H7 (cell line): Measurements from ENCODE around the gene PPP2R3B. TPM values are rescaled to one million over a fixed set of nuclear protein-coding genes. Genes with fewer than 3 reads are reported as not detected.
"Not testable (repeated sequence)": the region's sequence is repeated elsewhere in the genome, so short reads cannot be mapped to it uniquely, and the experiment has no call there.

ENCODE experiments used
- DNase-seq: peaks from one replicate; pipeline ENCODE4 v3.0.0; 2012
- H3K27me3 ChIP-seq: 2 replicates; pipeline ENCODE4 v1.6.0; 2011; ENCODE audit warnings: mild to moderate bottlenecking, low read length; ENCODE audit not compliant: control insufficient read depth, insufficient read depth
- H3K36me3 ChIP-seq: replicated peaks from 2 replicates; pipeline ENCODE4 v1.5.1; 2011; ENCODE audit warnings: low read length; ENCODE audit not compliant: control insufficient read depth, insufficient read depth
- H3K4me3 ChIP-seq: 2 replicates; pipeline ENCODE4 v1.5.1; 2011; ENCODE audit warnings: low read depth, mild to moderate bottlenecking, control low read depth, low read length, moderate library complexity; ENCODE audit not compliant: insufficient read depth
- total RNA-seq: library from RNA; depleted of rRNA; stranded (reverse); fragments of >200 nt; shearing (Covaris generic); gene quantifications from 2 replicates; pipeline ENCODE4 v1.2.3, GENCODE V29; 2014

Gene PPP2R3B
- total RNA-seq, 1 experiment from 2014 or later = 63.1 TPM

DNA sequence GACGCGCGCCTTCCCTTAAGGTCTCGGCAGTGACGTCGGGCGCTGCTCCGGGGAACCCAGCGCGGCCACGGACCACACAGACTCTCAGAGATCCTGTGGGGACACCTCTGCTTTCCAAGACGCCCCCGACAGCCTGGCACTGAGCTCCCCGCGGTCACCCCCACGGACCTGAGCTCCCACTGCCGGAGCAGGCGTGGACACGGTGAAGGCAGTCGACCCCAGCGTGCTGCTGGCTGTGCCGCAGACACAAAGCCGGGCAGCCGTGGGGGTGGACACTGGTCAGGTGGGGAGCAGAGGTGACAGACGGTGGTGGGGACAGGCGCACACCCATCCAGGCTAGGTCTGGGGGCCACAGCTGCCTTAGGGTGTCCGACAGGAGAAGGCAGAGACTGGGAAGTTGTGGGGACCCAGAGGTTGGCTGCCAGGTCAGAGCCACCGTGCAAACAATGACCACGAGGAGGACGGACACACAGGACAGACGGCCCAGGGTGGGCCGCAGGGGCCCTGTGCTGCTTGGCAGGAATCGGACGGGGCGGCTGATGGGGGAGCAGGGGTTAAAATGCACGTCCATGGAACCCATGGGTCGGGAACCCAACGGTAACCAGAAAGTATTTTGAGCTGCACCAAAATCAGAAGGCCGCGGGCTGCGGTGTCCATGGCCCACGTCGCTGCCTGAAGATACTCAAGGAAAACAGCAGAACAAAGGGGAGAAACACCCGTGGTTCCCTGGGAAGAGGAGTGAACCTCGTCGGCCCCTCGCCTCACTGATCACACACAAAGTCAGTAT, 51.5 kb downstream of the PPP2R3B start:
- Histone ChIP-seq H3K36me3 (peaks cover 4% of the 10 kb centered on the region), H3K27me3 (peaks cover 5% of the 10 kb centered on the region; the same call in 1 of the 2 replicates), H3K4me3 (no peak overlapping the region)
- no peak for DNase-seq

DNA sequence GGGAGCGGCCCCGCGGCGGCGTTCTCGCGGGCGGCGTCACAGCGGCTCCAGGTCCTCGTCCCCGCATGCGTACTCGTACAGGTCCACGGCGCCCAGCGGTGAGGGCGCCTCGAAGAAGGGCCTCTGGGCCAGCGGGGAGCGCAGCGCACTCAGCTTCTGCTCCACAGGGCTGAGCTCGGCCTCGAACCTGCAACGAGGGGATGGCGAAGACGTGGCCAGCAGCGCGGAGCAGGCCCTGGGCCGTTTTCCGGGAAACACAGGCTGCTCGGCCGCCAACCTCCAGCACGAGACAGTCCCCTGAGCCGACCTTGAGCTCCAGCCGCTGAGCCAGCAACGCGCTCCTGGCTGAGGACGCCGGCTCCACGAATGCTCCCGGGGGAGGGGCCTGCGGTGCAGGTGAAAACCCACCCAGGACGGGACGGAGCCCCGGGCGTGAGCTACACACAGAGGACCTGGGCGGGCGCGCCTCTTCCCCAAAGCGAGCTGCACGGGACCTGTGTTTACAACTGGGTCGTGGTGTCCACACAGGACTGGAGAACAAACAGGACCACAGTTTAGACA, 52.3 kb downstream of the PPP2R3B start:
- Histone ChIP-seq H3K36me3 (peaks cover 4% of the 10 kb centered on the region), H3K27me3 (peaks cover 5% of the 10 kb centered on the region; the same call in 1 of the 2 replicates), H3K4me3 (no peak overlapping the region)
- DNase-seq = no peak

GRCh38 chrX:333611-334311, 52.9 kb downstream of the PPP2R3B start:
- Histone ChIP-seq H3K4me3 (no peak overlapping the region), H3K36me3 (peaks cover 4% of the 10 kb centered on the region), H3K27me3 (peaks cover 5% of the 10 kb centered on the region; the same call in 1 of the 2 replicates)
- DNase-seq = no peak

- no peak for DNase-seq
- Histone ChIP-seq H3K4me3 (no peak overlapping the region), H3K27me3 (peaks cover 5% of the 10 kb centered on the region; the same call in 1 of the 2 replicates), H3K36me3 (peaks cover 2% of the 10 kb centered on the region)
Observed at GRCh38 chrX:332916-333610, 53.6 kb downstream of the PPP2R3B start.

GRCh38 chrX:332496-332860, 54.2 kb downstream of the PPP2R3B start:
- DNase-seq = no peak
- peaks cover 5% of the 10 kb centered on the region; the same call in 1 of the 2 replicates for H3K27me3 ChIP-seq
- no peak overlapping the region for H3K4me3 ChIP-seq
- H3K36me3 ChIP-seq = no peaks in the 10 kb centered on the region; the same call in none of the 2 replicates

DNA sequence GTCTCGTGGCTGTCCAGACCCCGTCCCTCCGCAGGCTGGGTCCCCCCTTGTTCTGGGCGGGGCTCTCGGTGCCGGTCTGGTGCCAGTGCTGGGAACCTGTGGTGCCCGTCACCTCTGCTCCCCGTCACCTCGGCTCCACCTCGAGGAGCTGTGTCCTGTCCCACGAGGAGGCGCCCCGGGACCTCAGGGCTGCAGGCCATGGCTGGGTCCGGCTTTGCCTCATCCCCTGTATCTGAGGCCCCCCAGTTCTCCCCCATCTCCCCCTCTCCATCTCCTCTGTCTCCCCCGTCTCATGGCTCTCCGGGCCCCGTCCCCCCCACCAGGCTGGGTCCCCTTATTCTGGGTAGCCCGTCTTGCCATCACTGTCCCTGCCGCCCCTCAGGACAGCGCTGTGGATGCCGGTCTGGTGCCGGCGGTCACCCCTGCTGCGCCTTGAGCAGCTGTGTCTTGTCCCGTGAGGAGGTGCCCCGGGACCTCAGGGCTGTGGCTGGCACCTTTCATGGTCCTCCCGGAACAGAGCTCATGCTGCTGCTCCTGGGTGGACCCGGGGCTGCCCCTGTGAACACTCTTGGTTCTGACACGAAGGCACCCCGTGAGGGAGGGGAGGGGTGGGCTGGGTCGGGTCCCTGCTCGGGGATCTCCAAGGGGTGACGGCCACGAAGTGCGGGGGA, 54.7 kb downstream of the PPP2R3B start:
- peak; percentile 86 for DNase-seq
- H3K4me3 ChIP-seq = peak overlapping the region; percentile 30; the same call in 1 of the 2 replicates
- H3K27me3 ChIP-seq = peaks cover 5% of the 10 kb centered on the region; the same call in 1 of the 2 replicates
- H3K36me3 ChIP-seq = no peaks in the 10 kb centered on the region; the same call in none of the 2 replicates

GRCh38 chrX:331151-331824, 55.4 kb downstream of the PPP2R3B start:
- peaks cover 5% of the 10 kb centered on the region; the same call in 1 of the 2 replicates for H3K27me3 ChIP-seq
- peak; percentile 88 for DNase-seq
- H3K36me3 ChIP-seq = no peaks in the 10 kb centered on the region; the same call in 1 of the 2 replicates
- peak overlapping the region; percentile 30 for H3K4me3 ChIP-seq

GRCh38 chrX:330726-331150, 56.0 kb downstream of the PPP2R3B start:
- peak; percentile 79 for DNase-seq
- H3K4me3 ChIP-seq = peak overlapping the region; percentile 30; the same call in 1 of the 2 replicates
- H3K36me3 ChIP-seq = no peaks in the 10 kb centered on the region; the same call in 1 of the 2 replicates
- H3K27me3 ChIP-seq = peaks cover 5% of the 10 kb centered on the region; the same call in 1 of the 2 replicates

- H3K4me3 ChIP-seq, DNase-seq: not testable (repeated sequence)
Observed at GRCh38 chrX:330141-330725, 56.5 kb downstream of the PPP2R3B start.

DNA sequence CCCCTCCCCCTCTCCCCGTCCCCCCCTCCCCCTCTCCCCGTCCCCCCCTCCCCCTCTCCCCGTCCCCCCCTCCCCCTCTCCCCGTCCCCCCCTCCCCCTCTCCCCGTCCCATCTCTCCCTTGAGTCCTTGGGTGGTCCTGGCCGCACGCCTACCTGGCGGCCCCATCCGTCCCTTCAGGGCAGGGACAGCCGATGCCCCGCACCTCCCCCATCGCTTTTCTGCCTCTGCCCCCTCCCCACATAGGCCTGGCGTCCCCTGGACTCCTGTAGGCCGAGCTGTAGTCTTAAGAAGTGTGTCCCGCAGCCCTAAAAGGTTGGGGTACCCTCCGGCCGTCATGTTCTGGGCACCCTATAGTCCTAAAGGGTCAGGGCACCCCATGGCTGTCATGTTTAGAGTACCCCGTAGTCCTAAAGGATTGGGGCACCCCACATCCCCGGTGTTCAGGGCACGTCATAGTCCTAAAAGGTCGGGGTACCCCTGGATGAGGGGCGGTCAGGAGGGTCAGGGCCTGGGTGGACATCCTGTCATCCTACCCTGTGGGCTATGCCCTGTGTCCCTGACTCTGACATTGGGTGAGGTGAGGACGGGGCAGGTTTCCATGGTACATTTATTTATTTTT, 57.3 kb downstream of the PPP2R3B start:
- Histone ChIP-seq H3K4me3 (no peak overlapping the region), H3K27me3 (peaks cover 5% of the 10 kb centered on the region; the same call in 1 of the 2 replicates), H3K36me3 (no peaks in the 10 kb centered on the region; the same call in 1 of the 2 replicates)
- no peak for DNase-seq

More at GRCh38 chrX:330141-330725, 56.5 kb downstream of the PPP2R3B start:
- not testable (repeated sequence) for H3K36me3 ChIP-seq, H3K27me3 ChIP-seq

GRCh38 chrX:327660-328126, 59.0 kb downstream of the PPP2R3B start:
- H3K4me3 ChIP-seq = no peak overlapping the region
- H3K36me3 ChIP-seq = no peaks in the 10 kb centered on the region
- no peak for DNase-seq
- peaks cover 5% of the 10 kb centered on the region; the same call in 1 of the 2 replicates for H3K27me3 ChIP-seq

GRCh38 chrX:324664-325063, 62.0 kb downstream of the PPP2R3B start:
- not testable (repeated sequence) for DNase-seq, H3K36me3 ChIP-seq, H3K27me3 ChIP-seq, H3K4me3 ChIP-seq
